MG63 (cell line): Measurements from ENCODE around the gene ZNF398. TPM values are rescaled to one million over a fixed set of nuclear protein-coding genes. Genes with fewer than 3 reads are reported as not detected.

ENCODE experiments used
- DNase-seq: peaks from one replicate; pipeline ENCODE4 v3.0.0-alpha.2; 2020
- H3K27me3 ChIP-seq: fragments of 250-450 bp; sonication (Bioruptor Pico); 2 replicates; pipeline ENCODE4 v1.5.1; 2020; ENCODE audit warnings: mild to moderate bottlenecking, moderate library complexity
- H3K36me3 ChIP-seq: fragments of 250-450 bp; sonication (Bioruptor Pico); 2 replicates; pipeline ENCODE4 v1.5.1; 2020; ENCODE audit warnings: mild to moderate bottlenecking, moderate library complexity
- H3K4me3 ChIP-seq: fragments of 250-450 bp; sonication (Bioruptor Pico); 2 replicates; pipeline ENCODE4 v1.5.1; 2020; ENCODE audit warnings: mild to moderate bottlenecking, moderate library complexity
- H3K9me3 ChIP-seq: fragments of 250-450 bp; sonication (Bioruptor Pico); 2 replicates; pipeline ENCODE4 v1.5.1; 2020; ENCODE audit warnings: mild to moderate bottlenecking, moderate library complexity
- total RNA-seq: library from RNA; depleted of rRNA; stranded (reverse); fragments of >200 nt; shearing (Covaris generic); gene quantifications from 2 replicates; pipeline ENCODE4 v1.2.3, GENCODE V29; 2014; ENCODE audit warnings: low replicate concordance

ZNF398 gene
- total RNA-seq, 1 experiment from 2014 or later, result 2.6 TPM

DNA sequence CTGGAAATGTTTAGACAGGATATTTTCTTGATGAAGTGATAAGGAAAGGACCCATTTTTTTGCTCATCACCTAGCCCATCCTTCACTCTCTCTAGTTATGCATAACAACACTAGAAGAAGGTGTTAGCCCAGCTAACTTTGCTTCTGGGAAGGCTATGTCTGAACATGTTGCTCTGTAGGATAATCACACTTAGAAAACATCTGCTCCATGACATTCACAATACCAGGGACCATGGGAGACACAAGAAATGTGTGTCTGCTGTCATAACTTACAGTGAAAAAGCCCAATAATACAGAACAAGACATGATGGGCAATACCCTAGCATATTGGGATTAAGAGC is 34.2 kb downstream of the ZNF398 start:
- no peaks in the 10 kb centered on the region for H3K27me3 ChIP-seq
- H3K36me3 ChIP-seq, result peaks cover 26% of the 10 kb centered on the region

GRCh38 chr7:149184274-149184673 is 37.0 kb downstream of the ZNF398 start:
- no peaks in the 10 kb centered on the region for H3K27me3 ChIP-seq
- no peaks in the 10 kb centered on the region for H3K9me3 ChIP-seq
- no peak for DNase-seq
- H3K4me3 ChIP-seq, result no peak overlapping the region
- peaks cover 17% of the 10 kb centered on the region for H3K36me3 ChIP-seq

More for the DNA sequence above, 34.2 kb downstream of the ZNF398 start:
- DNase-seq, result no peak
- no peak overlapping the region for H3K4me3 ChIP-seq
- no peaks in the 10 kb centered on the region for H3K9me3 ChIP-seq

GRCh38 chr7:149188213-149188612 is 41.0 kb downstream of the ZNF398 start:
- Histone ChIP-seq H3K4me3 (no peak overlapping the region), H3K36me3 (no peaks in the 10 kb centered on the region), H3K9me3 (no peaks in the 10 kb centered on the region), H3K27me3 (no peaks in the 10 kb centered on the region)
- no peak for DNase-seq

- no peak for DNase-seq
- Histone ChIP-seq H3K4me3 (no peak overlapping the region), H3K9me3 (no peaks in the 10 kb centered on the region), H3K36me3 (no peaks in the 10 kb centered on the region), H3K27me3 (no peaks in the 10 kb centered on the region)
Observed at GRCh38 chr7:149188637-149189259, 41.5 kb downstream of the ZNF398 start.

GRCh38 chr7:149191851-149192250 is 44.6 kb downstream of the ZNF398 start:
- no peaks in the 10 kb centered on the region; the same call in 1 of the 2 replicates for H3K36me3 ChIP-seq
- DNase-seq, result no peak
- no peak overlapping the region for H3K4me3 ChIP-seq
- no peaks in the 10 kb centered on the region for H3K9me3 ChIP-seq
- no peaks in the 10 kb centered on the region for H3K27me3 ChIP-seq

DNA sequence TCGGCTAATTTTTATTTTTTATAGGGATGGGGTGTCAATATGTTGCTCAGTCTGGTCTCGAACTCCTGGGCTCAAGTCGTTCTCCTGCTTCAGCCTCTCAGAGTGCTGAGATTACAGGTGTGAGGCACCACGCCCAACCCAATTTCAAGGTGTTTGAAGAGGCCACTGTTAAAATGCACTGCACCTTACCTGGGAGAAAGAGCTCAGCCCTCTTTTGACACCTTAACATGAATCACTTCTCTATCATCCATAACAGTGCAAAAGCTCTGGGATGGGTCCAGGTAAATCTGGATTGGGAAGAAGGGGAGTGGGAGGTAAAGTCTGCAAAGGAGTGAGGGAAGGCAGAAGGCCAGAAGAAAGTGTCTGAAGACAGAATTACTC is 47.5 kb downstream of the ZNF398 start:
- Histone ChIP-seq H3K36me3 (peaks cover 11% of the 10 kb centered on the region), H3K4me3 (peak overlapping the region; percentile 75), H3K27me3 (no peaks in the 10 kb centered on the region), H3K9me3 (no peaks in the 10 kb centered on the region)
- DNase-seq, result no peak

- Histone ChIP-seq H3K4me3 (peak within 1 kb of the TSS; percentile 75), H3K9me3 (no peaks in the 10 kb centered on the region), H3K36me3 (peaks cover 18% of the 10 kb centered on the region), H3K27me3 (no peaks in the 10 kb centered on the region)
- peak; percentile 91 for DNase-seq
Observed at GRCh38 chr7:149195180-149196150, 48.2 kb downstream of the ZNF398 start, which contains the start of gene ZNF282. TSS of gene ZNF282 (plus strand) at chr7:149195546. CDS start at chr7:149195590, 44 bp downstream.

- H3K4me3 ChIP-seq, result peak overlapping the region; percentile 62
- no peaks in the 10 kb centered on the region for H3K9me3 ChIP-seq
- H3K36me3 ChIP-seq, result peaks cover 25% of the 10 kb centered on the region
- DNase-seq, result peak; percentile 2
- H3K27me3 ChIP-seq, result no peaks in the 10 kb centered on the region
Observed at GRCh38 chr7:149196151-149196704, 49.0 kb downstream of the ZNF398 start.

- H3K27me3 ChIP-seq, result no peaks in the 10 kb centered on the region
- peak overlapping the region; percentile 62 for H3K4me3 ChIP-seq
- H3K9me3 ChIP-seq, result no peaks in the 10 kb centered on the region
- H3K36me3 ChIP-seq, result peaks cover 28% of the 10 kb centered on the region
- DNase-seq, result peak; percentile 11
Observed at GRCh38 chr7:149196705-149197171, 49.5 kb downstream of the ZNF398 start.

GRCh38 chr7:149197675-149198074 is 50.4 kb downstream of the ZNF398 start:
- no peak for DNase-seq

DNA sequence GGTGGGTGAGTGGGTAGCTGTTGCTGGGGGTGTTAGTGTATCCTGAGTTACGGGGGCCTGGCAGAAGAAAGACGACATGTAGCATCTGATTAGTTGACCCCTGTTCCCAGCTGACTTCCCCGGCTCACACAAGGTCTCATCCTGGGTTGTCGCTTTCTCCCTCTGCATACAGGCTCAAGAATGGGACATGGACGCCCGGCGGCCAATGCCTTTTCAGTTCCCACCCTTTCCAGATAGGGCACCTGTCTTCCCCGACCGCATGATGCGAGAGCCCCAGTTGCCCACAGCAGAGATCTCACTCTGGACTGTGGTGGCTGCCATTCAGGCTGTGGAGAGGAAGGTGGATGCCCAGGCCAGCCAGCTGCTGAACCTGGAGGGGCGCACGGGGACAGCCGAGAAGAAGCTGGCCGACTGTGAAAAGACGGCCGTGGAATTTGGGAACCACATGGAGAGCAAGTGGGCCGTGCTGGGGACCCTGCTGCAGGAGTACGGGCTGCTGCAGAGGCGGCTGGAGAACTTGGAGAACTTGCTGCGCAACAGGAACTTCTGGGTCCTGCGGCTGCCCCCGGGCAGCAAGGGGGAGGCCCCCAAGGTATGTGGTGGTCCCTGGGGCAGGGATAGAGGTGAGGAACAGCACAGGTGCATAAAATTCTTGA is 51.0 kb downstream of the ZNF398 start:
- Histone ChIP-seq H3K27me3 (no peaks in the 10 kb centered on the region), H3K4me3 (no peak overlapping the region), H3K36me3 (peaks cover 36% of the 10 kb centered on the region), H3K9me3 (no peaks in the 10 kb centered on the region)
- DNase-seq, result no peak

More at GRCh38 chr7:149197675-149198074, 50.4 kb downstream of the ZNF398 start:
- H3K4me3 ChIP-seq, result no peak overlapping the region
- no peaks in the 10 kb centered on the region for H3K9me3 ChIP-seq
- no peaks in the 10 kb centered on the region for H3K27me3 ChIP-seq
- peaks cover 32% of the 10 kb centered on the region for H3K36me3 ChIP-seq

DNA sequence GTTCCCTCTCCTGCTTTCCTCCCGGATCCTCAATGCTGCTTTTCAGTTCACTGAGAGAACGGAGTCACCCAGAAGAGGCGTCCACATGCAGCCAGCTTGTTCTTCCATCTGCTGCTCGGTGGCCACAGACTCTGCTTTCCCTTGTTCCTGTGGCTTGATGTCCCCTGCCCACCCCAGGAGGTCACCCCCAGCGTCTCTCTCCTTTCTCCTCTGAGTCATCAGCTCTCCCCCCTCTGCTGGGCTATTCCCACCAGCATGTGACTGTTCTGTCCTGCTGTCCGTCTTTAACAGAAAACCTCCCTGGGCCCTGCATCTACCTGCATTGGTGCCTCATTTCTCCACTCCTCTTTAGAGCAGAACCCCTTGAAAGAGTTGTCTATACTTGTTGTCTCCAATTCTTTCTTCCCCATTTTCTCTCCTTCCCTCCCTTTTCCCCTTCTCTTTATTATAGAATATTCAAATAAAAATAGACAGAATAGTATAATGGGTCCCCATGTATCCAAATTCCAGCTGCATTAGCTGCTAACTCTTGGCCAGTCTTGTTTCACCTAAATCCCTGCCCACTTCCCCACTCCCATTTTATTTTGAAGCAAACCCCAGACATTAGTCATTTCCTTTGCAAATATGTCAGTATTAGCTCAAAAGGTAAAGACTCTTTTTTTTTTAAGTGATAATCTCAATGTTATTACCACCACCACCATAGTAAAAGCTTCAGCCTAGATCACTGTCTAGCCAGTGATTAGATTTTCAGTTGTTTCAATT is 52.2 kb downstream of the ZNF398 start:
- Histone ChIP-seq H3K9me3 (no peaks in the 10 kb centered on the region), H3K36me3 (peaks cover 42% of the 10 kb centered on the region), H3K4me3 (no peak overlapping the region), H3K27me3 (no peaks in the 10 kb centered on the region)
- DNase-seq, result no peak

DNA sequence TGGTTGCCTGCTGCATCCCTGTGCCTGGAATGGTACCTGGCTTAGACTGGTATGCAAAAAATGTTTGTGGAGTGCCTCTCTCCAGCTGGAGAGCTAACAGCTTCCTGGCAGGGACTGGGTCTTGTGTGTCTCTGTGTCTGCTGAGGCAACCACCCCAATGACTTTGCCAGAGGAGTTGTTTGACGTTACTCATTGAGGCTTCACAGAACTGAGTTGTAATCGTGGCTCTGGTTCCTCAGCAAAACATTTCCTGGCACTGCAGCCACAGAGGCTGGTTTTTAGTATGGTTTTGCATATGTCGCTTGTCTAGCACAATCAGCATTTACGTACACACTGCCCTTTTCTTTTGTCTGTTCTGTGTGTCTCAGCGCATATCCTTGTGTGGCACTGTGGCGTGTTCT is 55.6 kb downstream of the ZNF398 start:
- Histone ChIP-seq H3K4me3 (no peak overlapping the region), H3K36me3 (peaks cover 47% of the 10 kb centered on the region), H3K27me3 (no peaks in the 10 kb centered on the region), H3K9me3 (no peaks in the 10 kb centered on the region)
- peak; percentile 31 for DNase-seq

DNA sequence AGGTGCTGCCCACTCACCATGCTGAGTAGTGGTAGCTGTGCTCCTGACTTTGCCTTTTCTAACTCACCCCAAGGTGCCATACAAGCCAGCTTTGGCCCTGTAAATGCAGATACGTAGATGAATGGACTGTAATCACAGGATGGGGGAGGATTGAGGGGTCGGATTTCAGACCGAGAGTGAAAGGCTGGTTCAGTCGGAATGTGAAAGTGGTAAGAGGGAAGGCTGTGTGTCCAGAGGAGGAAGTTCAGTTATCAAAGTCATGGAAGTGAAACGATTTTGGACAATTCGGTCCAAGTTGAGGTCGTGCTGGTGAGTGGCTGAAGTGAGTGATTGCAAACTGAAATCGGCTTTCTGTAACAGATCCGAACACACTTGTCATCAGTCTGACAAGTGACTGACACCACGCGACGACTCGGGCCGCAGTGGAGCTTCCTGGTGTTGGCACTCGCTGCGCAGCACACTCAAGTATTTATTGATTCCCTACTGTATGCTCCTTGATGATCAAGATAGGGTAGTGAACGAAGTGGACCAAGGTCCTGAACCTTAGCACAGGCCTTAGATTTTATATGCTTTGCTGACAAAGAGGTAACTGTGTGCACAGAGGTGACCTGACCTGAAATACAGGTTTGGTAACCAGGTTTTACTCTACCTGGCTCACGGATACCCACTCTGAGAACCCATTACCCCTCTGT is 58.6 kb downstream of the ZNF398 start:
- H3K9me3 ChIP-seq, result no peaks in the 10 kb centered on the region
- no peaks in the 10 kb centered on the region for H3K27me3 ChIP-seq
- peaks cover 42% of the 10 kb centered on the region for H3K36me3 ChIP-seq
- H3K4me3 ChIP-seq, result no peak overlapping the region
- no peak for DNase-seq

DNA sequence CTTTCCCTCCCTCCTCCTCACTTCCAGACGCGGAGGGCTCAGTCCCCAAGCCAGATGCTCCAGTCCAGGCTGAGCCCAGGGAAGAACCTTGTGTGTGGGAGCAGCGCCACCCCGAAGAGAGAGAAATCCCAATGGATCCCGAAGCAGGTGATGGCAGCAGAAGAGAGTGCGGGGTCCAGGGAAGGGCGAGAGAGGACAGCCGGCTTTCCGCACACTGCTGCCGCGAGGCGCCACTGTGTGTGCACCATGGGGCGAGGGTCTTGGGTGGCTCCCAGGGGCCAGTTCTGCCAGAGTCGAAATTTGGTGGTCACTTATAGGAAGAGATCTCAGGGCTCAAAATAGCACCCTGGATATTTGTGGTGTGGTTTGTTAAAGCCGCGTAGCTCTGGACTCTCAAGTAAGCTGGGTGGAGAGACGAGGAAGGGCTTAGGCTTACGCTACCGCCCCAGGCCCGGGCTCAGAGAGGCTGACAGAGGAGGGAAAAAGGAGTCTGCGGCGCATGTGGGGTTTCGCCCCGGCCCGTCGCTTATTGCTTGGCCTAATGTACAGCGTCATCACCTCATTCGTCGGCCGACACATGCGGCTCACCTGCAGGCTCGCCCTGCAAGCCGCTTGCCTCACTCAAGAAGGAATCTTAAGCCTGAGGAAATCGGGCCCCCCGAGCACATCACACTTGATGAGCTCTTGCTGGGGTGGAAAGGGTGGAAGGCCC is 60.2 kb downstream of the ZNF398 start:
- Histone ChIP-seq H3K4me3 (no peak overlapping the region), H3K27me3 (no peaks in the 10 kb centered on the region), H3K36me3 (peaks cover 40% of the 10 kb centered on the region), H3K9me3 (no peaks in the 10 kb centered on the region)
- no peak for DNase-seq
